Activated naive CD4-positive, alpha-beta T cell treated with anti-CD3 and anti-CD28 coated beads, Interleukin-2, amount 50 U/mL, for 72 hours (primary cell): Measurements from ENCODE around the gene NFKB2. TPM values are rescaled to one million over a fixed set of nuclear protein-coding genes. Genes with fewer than 3 reads are reported as not detected.
A peak's percentile ranks its signal among the peaks of the same experiment; 100 is the strongest.

Experiments used
- ATAC-seq, 2 donors: fragments of 150-1000 bp; cut with Tn5 transposase; 2 replicates each; pipeline ENCODE4 v1.10.0; 2021; ENCODE audit warnings: mild to moderate bottlenecking in 2 of 2, moderate library complexity in 2 of 2
- DNase-seq, 2 donors: peaks; one replicate each; pipeline ENCODE4 v3.0.0; 2021 to 2022; ENCODE audit warnings: low spot score in 2 of 2
- H3K27ac Mint-ChIP-seq, 2 donors: one replicate each; pipeline ENCODE4 v1.8.0; 2022; ENCODE audit warnings: mild to moderate bottlenecking in 2 of 2, mixed read lengths in 2 of 2
- H3K36me3 Mint-ChIP-seq, 2 donors: one replicate each; pipeline ENCODE4 v1.8.0; 2022; ENCODE audit warnings: mixed read lengths in 2 of 2
- H3K9me3 Mint-ChIP-seq, 2 donors: one replicate each; pipeline ENCODE4 v1.8.0; 2022; ENCODE audit warnings: mixed read lengths in 2 of 2
- total RNA-seq, 2 donors: library from RNA; stranded (reverse); gene quantifications; one replicate each; pipeline ENCODE4 v1.2.3, GENCODE V29; 2022

NFKB2 gene
- total RNA-seq, 2 donors from 2014 or later: 213 to 251 TPM

DNA sequence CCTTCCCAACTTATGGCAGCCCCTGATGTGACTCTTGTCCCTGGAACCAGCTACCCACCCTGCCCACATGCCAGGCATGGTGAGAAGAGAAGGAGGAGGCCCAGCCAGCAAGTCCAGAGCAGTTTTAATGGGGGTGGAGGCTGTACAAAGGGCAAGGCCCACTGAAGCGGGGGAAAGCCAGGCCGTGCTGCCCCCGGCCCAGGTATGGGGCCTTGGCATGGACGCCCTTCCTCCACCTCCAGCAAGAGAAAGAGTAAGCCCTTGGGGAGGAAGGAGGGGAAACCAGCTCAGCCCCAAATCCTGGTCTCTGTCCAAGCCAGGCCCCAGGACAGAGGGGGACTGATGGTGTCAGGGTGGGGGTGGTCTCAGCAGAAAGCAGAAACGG lies 7.0 kb downstream of the NFKB2 start:
- H3K27ac Mint-ChIP-seq: peak overlapping the region in 1 of 2 donors; percentile 53
- H3K9me3 Mint-ChIP-seq: no peaks in the 10 kb centered on the region
- H3K36me3 Mint-ChIP-seq: peaks cover 13 to 20% of the 10 kb centered on the region in 2 donors
- DNase-seq (no peak), ATAC-seq (no peak)

DNA sequence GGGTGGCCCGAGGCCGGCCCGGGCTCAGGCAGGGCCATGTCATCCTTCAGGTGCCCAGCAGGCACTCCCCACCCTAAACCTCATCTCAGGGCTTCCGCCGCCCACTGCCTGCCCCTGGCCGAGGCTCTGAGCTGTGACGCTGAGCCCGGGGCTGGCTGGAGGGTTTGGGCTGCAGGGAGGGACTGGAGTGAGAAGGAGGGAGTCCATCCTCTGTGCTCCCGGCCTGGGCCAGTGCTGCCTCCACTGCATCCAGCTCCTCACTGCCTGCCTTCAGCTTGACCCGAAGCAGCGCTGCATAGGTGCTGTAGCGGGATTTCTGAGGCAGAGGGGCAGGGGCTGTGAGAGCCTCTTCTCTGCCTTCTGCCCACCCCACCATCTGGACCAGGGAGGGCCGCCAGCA lies 7.6 kb downstream of the NFKB2 start:
- Mint-ChIP-seq H3K9me3 (no peaks in the 10 kb centered on the region), H3K27ac (no peak overlapping the region), H3K36me3 (peaks cover 7 to 14% of the 10 kb centered on the region in 2 donors)
- DNase-seq: peak in 1 of 2 donors; percentile 56
- no peak for ATAC-seq

DNA sequence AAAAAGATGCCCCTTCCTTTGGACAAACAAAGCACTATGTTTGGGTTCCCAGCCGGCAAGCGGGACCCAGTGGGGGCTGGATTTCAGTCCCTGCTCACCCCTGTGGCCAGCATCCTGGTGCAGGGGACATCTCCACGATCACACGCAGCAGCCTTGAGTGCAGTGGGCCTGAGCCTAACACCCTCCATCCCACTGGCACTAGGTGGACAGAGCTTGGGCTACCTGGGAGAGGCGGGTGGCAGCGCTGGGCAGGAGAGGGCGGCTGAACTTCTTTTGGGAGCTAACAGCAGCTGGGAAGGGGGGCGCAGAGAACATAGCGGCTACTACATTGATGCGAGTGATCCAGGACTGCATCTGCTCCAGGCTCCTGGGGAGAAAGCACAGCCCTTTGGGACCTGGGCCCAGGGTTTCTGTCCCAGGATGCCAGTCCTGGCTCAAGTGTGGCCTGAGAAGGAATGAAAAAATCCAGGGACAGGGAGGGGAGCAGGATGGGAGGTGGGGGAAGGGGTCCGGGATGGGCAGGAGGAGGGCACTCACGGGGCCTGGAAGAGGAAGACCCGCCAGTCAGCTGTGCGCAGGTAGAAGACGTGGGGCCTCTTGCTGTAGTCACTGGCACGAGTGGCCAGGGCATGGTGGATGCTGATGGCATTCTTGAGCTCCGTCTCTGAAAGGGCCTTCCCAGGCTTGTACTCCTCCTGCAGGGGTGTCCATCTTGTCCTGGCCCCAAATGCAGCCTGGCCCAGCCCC lies 9.0 kb downstream of the NFKB2 start:
- ATAC-seq (no peak), DNase-seq (no peak)
- H3K36me3 Mint-ChIP-seq: peaks cover 0 to 7% of the 10 kb centered on the region in 2 donors
- peak overlapping the region in 1 of 2 donors; percentile 50 for H3K27ac Mint-ChIP-seq
- no peaks in the 10 kb centered on the region for H3K9me3 Mint-ChIP-seq

DNA sequence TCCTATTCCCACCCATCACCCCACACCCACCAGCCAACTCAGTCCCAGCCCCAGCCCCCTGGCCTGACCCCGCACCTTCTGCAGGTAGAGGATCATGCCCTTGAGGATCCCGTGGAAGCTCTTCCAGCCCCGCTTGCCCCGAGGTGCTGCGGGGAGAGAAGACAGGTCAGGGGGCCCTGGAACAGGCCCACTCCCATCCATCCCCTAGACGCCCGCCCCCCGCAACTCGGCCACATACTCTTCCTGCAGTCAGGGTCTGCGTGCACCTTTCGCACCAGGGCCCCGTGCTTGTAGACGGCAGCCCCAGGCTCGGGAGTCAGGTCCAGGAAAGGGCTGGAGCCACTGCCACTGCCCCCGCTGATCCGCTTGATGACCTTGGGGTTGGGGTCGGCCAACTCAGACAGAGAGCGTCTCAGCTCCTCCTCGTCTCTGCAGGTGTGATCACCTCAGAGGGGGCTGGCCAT lies 9.6 kb downstream of the NFKB2 start:
- H3K9me3 Mint-ChIP-seq: no peaks in the 10 kb centered on the region
- H3K27ac Mint-ChIP-seq: peak overlapping the region; percentile 50 to 76
- H3K36me3 Mint-ChIP-seq: peaks cover 0 to 5% of the 10 kb centered on the region in 2 donors
- ATAC-seq: no peak
- DNase-seq: peak in 1 of 2 donors; percentile 56

DNA sequence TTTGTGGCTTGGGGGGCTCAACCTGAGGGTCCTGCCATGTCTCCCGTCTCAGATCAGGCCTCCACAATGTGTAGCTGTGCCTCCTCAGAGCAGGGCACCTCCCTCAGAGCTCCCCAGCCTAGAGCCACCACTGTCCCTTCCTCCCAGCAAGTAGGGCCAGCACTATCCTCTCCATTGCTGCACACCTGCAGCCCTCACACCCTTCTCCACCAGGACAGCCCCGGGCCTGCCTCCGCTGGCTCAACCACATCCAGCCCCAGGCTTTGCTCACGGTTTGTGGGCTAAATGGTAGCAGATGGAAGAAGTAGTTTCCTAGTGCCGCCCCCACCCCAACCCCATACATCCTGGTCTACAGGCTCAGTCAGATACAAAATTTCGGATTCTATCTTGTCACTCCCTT lies 10.1 kb downstream of the NFKB2 start:
- H3K27ac Mint-ChIP-seq: peak overlapping the region; percentile 50 to 76
- no peaks in the 10 kb centered on the region for H3K9me3 Mint-ChIP-seq
- peaks cover 0 to under 1% of the 10 kb centered on the region in 2 donors for H3K36me3 Mint-ChIP-seq
- ATAC-seq: no peak
- DNase-seq: no peak

DNA sequence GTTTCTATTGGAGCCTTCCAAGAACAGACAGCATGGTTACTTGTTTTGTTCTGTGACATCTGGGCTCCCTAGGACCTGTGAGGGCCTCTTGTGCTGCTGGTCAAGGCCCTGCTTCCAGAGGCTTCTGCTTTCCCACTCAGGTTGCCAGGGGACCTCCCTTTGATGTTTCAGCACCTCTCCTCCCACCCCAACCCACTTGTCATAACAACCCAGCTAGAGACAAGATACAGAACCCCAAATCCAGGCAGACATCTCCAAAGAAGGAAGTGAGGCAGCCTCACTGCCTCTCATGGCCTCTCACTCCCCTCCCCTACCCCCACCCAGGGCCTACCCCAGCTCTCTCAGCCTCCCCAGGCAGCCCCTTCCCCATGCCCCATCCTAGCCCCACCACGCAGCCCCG lies 11.3 kb downstream of the NFKB2 start:
- no peak for DNase-seq
- Mint-ChIP-seq H3K27ac (peak overlapping the region in 1 of 2 donors; percentile 50), H3K9me3 (no peaks in the 10 kb centered on the region), H3K36me3 (no peaks in the 10 kb centered on the region)
- ATAC-seq: no peak

DNA sequence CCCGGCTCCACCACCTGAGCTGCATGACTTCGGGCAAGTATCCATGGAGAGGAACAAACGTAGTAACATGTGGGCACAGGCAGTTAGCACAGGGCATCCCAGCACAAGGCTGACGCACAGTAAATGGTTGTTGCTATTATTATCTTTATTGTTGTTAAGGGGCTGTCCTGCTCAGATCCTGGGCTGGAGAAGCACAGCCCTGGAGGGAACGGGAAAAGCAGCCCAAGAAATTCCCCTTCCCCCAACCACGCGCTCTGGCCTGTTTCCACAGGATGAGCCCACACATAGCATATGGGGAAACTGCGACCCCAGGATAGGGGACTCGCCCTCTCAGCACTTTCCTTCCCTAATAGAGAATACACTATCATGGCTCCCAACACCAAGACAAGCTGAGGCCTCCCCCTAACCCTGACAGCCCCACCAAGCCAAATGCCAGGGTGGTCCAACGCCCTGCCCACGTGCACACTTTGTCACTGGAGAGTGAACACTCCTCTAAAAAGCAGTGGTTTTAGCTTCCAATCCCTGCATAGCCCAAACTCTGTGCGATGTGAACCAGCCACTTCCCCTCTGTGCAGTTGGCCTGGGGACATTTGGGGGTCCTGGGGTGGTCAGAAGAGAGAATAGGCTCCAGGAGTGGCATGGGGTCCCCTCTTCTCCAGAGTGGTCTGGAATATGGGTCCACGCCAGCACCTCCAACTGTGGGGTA lies 12.1 kb downstream of the NFKB2 start:
- DNase-seq (no peak), ATAC-seq (no peak)
- no peak overlapping the region for H3K27ac Mint-ChIP-seq
- H3K36me3 Mint-ChIP-seq: no peaks in the 10 kb centered on the region
- no peaks in the 10 kb centered on the region for H3K9me3 Mint-ChIP-seq

DNA sequence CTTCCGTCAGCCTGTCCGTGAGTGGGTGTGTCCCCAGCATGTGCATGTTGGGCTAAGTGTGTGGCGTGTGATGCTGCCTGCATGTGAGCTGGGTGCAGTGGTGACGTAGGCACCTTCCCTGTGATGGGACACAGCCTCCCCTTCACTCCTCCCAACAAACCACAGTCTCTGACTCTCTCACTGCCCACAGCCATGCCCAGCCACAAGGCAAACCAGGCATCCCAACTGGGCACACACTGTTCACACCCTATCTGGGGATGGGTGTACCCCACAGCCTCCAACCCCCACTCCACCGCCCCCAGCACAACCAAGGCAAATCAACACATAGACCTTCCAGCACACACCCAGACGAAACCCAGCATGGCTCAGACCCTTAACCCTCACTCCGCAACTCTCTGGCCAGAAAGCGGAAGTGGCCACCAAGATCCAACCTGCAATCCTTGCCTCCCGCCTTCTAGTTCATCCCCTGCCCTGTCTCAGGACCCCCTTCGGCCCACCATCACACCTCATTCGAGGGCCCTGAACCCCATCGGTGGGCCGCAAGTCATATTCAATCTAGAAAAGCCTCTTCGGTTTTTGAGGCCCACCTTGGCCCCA lies 12.7 kb downstream of the NFKB2 start:
- DNase-seq: no peak

DNA sequence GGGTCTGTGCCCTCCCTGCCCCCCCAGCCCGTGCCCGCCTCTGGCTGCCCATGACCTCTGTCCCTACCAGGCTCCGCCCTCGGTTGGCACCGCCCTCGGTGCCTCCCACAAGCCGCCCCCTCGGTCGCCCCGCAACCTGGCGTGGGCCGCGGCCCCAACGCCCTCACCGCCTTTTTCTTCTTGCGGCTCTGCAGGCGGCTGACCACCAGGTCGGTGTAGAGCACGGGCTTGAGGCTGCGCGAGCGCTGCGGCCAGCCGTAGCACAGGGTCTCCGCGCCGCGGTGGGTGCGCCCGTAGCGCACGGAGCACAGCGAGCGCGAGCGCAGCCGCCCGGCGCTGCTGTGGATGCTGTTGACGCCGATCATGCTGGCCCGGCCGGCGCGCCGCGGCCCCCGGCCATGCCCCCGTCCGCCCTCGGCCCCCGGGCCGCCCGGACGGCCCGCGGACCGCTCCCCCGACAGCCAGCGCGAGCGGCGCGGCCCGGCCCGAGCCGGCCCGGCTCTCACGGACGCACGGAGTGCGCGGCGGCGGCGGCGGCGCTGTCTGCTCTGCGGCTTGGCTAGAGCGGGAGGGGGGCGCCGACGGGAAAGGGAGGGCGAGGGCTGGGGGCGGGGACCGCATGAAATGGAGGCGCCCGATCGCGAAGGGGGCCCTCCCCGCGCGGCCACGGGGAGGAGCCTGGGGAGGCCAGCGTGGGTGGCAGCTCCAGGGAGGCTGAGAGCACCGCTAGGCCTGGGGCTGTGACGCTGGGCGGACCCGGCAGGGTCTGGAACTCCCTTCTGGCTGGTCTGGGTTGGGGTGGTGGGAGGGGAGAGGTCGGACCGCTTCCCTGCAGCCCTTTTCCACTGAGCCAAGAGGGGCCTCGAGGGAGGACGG lies 13.5 kb downstream of the NFKB2 start:
- Mint-ChIP-seq H3K27ac (peak overlapping the region; percentile 64 to 87), H3K36me3 (no peaks in the 10 kb centered on the region), H3K9me3 (no peaks in the 10 kb centered on the region)
- ATAC-seq (peak; percentile 78 to 80), DNase-seq (peak; percentile 81 to 82)

More for the DNA sequence above, 12.7 kb downstream of the NFKB2 start:
- peak in 1 of 2 donors; percentile 6 for ATAC-seq
- no peaks in the 10 kb centered on the region for H3K9me3 Mint-ChIP-seq
- no peaks in the 10 kb centered on the region for H3K36me3 Mint-ChIP-seq
- H3K27ac Mint-ChIP-seq: peak overlapping the region in 1 of 2 donors; percentile 82

DNA sequence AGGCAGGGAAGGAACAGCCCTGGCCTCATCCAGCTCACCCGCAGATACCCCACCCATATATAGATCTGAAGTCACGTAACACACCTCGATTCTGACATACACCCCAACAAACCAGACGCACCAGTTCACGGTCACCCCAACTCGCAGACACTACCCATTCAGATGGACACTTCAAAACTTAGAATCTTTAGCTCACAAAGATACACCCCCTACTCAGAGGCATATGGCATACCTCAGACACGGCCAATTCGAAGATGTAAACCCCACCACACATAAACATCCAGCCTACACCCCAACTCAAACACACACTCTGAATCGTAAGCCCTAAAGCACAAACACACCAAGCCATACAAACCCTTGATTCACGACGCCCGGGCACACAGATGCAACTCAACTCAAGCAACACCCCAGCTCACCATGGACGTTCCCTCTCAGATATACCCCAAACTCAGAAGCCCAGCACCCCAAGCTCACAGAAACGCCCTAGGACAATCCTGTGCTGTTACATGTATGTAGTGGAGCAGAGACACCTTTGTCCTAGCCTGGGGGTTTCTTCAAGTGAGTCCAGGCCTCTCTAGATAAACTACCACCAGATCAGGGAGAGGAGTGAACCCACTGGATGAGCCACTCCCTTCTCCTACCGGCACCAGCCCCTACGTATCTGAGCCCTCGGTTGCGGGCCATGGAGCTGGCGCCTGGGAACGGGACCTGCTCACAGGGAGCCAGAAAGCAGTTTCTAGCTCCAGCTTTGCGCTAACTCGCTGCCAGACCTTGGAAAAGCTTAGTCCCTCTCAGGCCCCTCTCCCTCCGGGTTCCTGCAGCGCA lies 14.3 kb downstream of the NFKB2 start:
- peak; percentile 3 to 9 for ATAC-seq
- DNase-seq: no peak
- Mint-ChIP-seq H3K9me3 (no peaks in the 10 kb centered on the region), H3K36me3 (no peaks in the 10 kb centered on the region), H3K27ac (peak overlapping the region; percentile 64 to 87)

DNA sequence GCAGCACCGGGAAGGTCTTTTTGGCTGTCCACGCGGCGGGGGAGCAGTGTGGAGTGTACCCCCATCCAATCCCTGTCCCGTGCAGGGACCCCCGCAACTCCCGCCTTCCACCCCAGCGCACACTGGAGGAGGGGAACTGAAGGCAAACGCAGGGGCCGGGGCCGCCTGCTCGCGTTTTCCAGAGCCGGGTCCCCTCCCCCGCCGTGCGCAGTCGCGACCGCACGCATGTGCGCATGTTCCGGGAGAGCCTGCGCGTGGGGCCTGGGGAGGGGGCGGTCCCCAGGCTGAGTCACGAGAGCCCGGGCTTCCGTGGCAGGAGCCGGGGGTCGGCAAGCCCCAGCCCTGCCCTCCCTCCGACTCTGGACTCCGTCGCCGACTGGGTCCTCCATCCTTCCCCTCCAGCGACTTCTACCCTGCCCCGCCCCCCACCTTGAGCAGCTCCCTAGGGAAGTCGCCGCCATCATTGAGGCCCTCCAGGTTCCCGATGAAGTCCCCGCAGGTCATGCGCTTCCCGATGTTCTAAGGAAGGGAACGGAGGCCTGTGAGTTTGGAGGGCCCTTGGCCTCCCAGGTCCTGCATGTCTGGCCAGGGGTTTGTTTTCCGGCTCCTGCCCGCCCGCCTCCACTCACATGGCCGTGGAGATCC lies 15.0 kb downstream of the NFKB2 start:
- no peaks in the 10 kb centered on the region for H3K9me3 Mint-ChIP-seq
- H3K36me3 Mint-ChIP-seq: no peaks in the 10 kb centered on the region
- H3K27ac Mint-ChIP-seq: peak overlapping the region; percentile 15 to 64
- peak; percentile 72 to 78 for DNase-seq
- ATAC-seq: peak; percentile 39 to 48

DNA sequence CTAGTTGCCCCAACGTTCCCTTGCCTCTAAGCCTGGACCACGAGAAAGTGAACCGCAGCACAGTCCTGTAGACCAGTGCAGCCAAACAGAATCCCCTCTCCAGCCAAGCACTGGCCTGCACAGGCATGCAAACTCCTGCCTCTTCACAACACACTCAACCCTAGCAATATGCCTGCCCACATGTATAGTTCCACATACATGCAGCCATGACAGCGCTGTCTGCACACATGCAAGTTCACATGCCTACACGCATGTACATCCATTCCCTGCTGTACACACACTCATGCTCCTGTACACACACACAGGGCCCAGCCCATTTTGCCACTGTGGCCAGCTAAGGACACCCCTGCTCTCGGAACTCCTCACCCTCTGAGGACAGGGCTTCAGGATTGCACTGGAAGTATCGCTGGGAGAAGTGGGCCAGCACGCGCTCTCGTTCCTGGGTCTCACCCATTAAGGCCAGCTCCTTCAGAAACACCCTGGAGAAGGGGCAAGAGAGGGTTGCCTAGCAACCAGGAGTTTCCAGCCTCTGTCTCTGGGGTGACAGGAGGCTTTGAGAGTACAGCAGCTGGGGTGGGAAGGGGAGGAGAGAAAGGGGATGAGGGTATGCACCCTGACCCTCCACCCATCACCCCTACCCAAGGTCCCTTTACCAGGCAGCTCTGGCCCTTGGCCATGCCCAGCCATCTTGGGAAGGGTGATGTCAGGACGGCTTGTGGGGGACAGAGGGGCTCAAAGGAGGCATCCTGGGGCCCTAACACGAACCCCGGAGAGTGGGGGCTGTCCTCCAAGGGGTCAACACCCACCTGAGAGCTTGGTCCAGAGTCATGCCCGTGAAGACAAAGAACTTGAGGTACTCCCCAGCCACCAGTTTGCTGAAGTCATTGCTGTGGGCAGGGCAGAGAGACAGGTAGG lies 16.1 kb downstream of the NFKB2 start:
- H3K9me3 Mint-ChIP-seq: no peaks in the 10 kb centered on the region
- DNase-seq (no peak), ATAC-seq (no peak)
- no peak overlapping the region for H3K27ac Mint-ChIP-seq
- no peaks in the 10 kb centered on the region for H3K36me3 Mint-ChIP-seq

DNA sequence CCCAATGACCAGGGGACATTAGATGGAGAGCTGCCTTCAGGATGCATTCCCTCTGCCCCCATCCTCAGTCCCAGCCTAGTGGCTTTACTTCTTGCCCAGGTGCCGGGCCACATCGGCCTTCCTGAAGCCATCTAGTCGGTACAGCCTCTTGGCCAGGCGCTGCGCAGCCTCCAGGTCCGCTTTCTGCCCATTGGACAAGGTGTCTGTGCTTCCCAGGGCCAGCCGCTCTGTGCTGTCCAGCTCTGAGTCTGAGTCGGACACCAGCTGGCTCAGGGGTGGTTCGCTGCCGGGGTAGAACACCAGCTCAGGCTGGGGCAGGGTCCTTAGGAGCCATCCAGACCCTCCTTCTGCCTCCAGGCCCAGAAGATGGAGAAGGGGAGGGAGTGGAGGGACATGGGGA lies 16.8 kb downstream of the NFKB2 start:
- no peaks in the 10 kb centered on the region for H3K36me3 Mint-ChIP-seq
- no peaks in the 10 kb centered on the region for H3K9me3 Mint-ChIP-seq
- no peak for ATAC-seq
- DNase-seq: no peak
- H3K27ac Mint-ChIP-seq: peak overlapping the region in 1 of 2 donors; percentile 60

DNA sequence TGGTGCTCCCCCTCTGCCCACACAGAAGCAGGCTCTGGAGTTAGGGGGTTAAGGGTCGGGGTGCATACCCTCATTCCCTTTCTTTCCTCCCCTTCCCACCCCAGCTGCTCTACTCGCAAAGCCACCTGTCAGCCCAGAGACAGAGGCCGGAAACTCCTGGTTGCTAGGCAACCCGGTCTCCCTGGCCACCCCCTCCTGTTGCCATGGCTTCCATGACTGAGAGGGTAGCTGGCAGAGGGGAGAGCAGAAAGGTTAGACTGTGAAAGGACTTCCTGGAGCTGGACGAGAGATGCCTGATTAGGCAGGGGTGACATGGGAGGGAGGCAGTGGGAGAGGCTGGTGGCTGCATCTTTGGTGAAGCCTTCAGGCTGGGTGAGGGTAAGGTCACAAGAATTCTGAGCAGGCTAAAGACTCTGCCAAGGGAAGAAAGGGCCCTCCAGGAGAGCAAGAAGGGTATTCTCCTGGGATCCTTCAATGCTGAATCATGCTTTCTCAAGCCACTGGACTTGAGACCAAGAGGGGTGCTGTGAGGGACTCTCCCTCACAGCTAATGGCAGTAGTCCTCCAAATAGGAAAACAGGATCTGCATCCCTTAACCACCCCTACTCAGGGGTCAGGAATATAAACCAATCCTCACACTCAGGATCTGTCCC lies 17.7 kb downstream of the NFKB2 start:
- peak in 1 of 2 donors; percentile 19 for ATAC-seq
- Mint-ChIP-seq H3K9me3 (no peaks in the 10 kb centered on the region), H3K36me3 (no peaks in the 10 kb centered on the region), H3K27ac (peak overlapping the region in 1 of 2 donors; percentile 60)
- no peak for DNase-seq
